Gastrocnemius medialis (tissue), 4 donors: ENCODE results near the gene PACSIN2. TPM values are rescaled to one million over a fixed set of nuclear protein-coding genes. Genes with fewer than 3 reads are reported as not detected.

Experiments used
- ATAC-seq, 2 donors: fragments of 150-250 bp; one replicate each; pipeline ENCODE4 v1.9.1; 2016
- DNase-seq, 2 donors: peaks; one replicate each; pipeline ENCODE4 v3.0.0-alpha.2; 2019
- H3K27ac ChIP-seq, 4 donors: fragments of 200-600 bp; sonication (generic); 1 replicate in 1 of 4; 2 replicates in 3 of 4; pipeline ENCODE4 v1.5.1; 2016 to 2018; ENCODE audit warnings: mild to moderate bottlenecking in 2 of 4, moderate library complexity in 1 of 4
- H3K27me3 ChIP-seq, 3 donors: fragments of 200-600 bp; sonication (generic) in 2 of 3; 1 replicate in 1 of 3; 2 replicates in 2 of 3; pipeline versions ENCODE4 v1.5.1 to v1.6.0; 2016 to 2019; ENCODE audit warnings: mild to moderate bottlenecking in 1 of 3, moderate library complexity in 1 of 3
- H3K36me3 ChIP-seq, 2 donors: fragments of 200-600 bp; sonication (generic) in 1 of 2; one replicate each; pipeline ENCODE4 v1.5.1; 2017 to 2018
- H3K4me1 ChIP-seq, 2 donors: fragments of 200-600 bp; sonication (generic) in 1 of 2; one replicate each; pipeline ENCODE4 v1.5.1; 2016 to 2017; ENCODE audit warnings: mild to moderate bottlenecking in 2 of 2
- H3K4me3 ChIP-seq, 4 donors: fragments of 200-600 bp; sonication (generic) in 3 of 4; 1 replicate in 1 of 4; 2 replicates in 3 of 4; pipeline ENCODE4 v1.5.1; 2016 to 2019; ENCODE audit warnings: mild to moderate bottlenecking in 2 of 4
- H3K9me3 ChIP-seq, 3 donors: fragments of 200-600 bp; sonication (generic) in 2 of 3; 1 replicate in 1 of 3; 2 replicates in 2 of 3; pipeline ENCODE4 v1.5.1; 2016 to 2019
- POLR2A ChIP-seq, 2 donors: fragments of 450-650 bp; IDR thresholded peaks; one replicate each; pipeline ENCODE4 v1.6.1; 2017; ENCODE audit warnings: antibody characterized with exemption in 2 of 2, mild to moderate bottlenecking in 2 of 2, moderate library complexity in 2 of 2
- in situ Hi-C, 4 donors: fragments of 200-750 bp; cut with MboI; loops; one replicate each; pipeline versions ENCODE4 v1.15.0 to v1.8.0; 2017; ENCODE audit warnings: low sequenced_read_pairs in 4 of 4
- intact Hi-C: fragments of 100-400 bp; cut with DNase I; formaldehyde crosslinking; loops from one replicate; pipeline ENCODE4 v1.15.1; 2023; ENCODE audit warnings: low total_unique reads
- total RNA-seq, 4 donors: library from RNA; depleted of rRNA; stranded (reverse); fragments of >200 nt; gene quantifications; one replicate each; pipeline versions ENCODE4 v1.1.0 to v1.2.3, GENCODE V29; 2016
- TF ChIP-seq, protein P1 (sequence below), 5 experiments: fragments of 450-650 bp in 3 of 5; fragments of 200-600 bp in 2 of 5; sonication (generic) in 2 of 5; IDR thresholded peaks in 4 of 5; conservative IDR thresholded peaks in 1 of 5; 1 replicate in 4 of 5; 2 replicates in 1 of 5; pipeline ENCODE4 v1.5.1; 2016 to 2019; ENCODE audit warnings: antibody characterized with exemption in 5 of 5, mild to moderate bottlenecking in 3 of 5, moderate library complexity in 3 of 5

The PACSIN2 gene
- total RNA-seq, 4 donors from 2014 or later, result 37.3 to 45.9 (median 39.8) TPM

DNA sequence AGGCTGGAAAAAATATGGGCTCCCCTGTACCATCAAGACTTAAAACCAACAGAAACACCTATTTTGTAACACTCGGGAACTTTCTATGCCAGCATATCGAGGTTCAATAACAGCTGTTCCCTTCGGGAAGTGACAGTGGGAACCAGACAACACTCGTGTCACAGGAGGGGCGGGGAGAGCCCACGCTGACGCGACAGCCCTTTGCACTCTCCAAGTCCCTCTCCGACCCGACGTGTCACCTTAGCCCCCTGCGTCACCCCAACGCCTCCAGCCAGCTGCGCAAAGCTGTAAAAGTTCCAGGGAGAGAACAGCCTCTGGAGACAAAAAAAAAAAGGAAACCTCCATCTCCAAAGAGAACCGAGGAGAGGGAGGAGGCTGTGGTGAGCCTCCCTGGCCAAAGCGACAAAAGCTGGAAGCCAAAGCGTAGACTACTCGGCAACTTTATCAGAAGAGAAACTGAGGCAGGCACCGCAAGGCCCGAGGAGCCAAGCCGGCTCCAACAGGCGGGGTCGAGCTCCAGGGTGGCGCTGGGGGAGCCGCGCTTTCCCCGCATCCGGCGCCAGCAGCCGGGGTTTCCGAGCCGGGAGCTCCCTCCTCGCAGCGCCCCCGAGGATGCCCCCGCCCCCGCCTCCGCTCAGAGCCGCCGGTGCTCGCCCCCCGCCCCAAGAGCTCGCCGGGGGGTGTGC is 158.6 kb downstream of the PACSIN2 start:
- H3K4me3 ChIP-seq, result peak overlapping the region; percentile 75 to 90 (median 84)
- peak; percentile 4 to 21 for TF ChIP-seq POLR2A (IDR thresholded peaks at IDR 0.05)
- TF ChIP-seq, protein P1, sequence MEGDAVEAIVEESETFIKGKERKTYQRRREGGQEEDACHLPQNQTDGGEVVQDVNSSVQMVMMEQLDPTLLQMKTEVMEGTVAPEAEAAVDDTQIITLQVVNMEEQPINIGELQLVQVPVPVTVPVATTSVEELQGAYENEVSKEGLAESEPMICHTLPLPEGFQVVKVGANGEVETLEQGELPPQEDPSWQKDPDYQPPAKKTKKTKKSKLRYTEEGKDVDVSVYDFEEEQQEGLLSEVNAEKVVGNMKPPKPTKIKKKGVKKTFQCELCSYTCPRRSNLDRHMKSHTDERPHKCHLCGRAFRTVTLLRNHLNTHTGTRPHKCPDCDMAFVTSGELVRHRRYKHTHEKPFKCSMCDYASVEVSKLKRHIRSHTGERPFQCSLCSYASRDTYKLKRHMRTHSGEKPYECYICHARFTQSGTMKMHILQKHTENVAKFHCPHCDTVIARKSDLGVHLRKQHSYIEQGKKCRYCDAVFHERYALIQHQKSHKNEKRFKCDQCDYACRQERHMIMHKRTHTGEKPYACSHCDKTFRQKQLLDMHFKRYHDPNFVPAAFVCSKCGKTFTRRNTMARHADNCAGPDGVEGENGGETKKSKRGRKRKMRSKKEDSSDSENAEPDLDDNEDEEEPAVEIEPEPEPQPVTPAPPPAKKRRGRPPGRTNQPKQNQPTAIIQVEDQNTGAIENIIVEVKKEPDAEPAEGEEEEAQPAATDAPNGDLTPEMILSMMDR (IDR thresholded peaks at IDR 0.05 in 4 of 5, conservative IDR thresholded peaks at IDR 0.05 in 1 of 5), result no peak
- in situ Hi-C loops, result loop anchor here in 2 of 4 donors (25.0 kb wide), 2 partner anchors 106 to 181 kb away; no protein-coding TSS in a partner anchor

DNA sequence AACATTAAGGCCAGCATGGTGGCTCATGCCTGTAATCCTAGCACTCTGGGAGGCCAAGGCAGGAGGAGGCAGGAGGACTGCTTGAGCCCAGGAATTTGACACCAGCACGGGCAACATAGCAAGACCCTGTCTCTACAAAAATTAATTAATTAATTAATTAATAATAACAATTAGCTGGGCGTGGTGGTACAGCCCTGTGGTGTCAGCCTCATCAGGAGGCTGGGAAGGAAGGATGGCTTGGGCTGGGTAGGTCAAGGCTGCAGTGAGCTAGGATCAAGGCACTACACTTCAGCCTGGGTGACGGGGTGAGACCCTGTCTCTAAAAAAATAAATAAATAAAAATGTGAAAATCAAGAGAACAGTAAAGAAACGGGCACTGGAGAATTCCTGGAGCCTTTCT is 159.2 kb downstream of the PACSIN2 start:
- in situ Hi-C loops (loop anchor here in 2 of 4 donors (25.0 kb wide), 2 partner anchors 107 to 182 kb away; no protein-coding TSS in a partner anchor), intact Hi-C loops (loop anchor here (2.0 to 5.0 kb wide), 6 partner anchors 63 to 241 kb away; partner anchors contain the start of genes CYB5R3, PACSIN2 and POLDIP3)
- TF ChIP-seq, protein P1 (IDR thresholded peaks at IDR 0.05 in 4 of 5, conservative IDR thresholded peaks at IDR 0.05 in 1 of 5), result no peak
- TF ChIP-seq POLR2A (IDR thresholded peaks at IDR 0.05), result no peak
- Histone ChIP-seq H3K4me3 (peak overlapping the region; percentile 75 to 90 (median 84)), H3K27me3 (no peaks in the 10 kb centered on the region), H3K36me3 (no peaks in the 10 kb centered on the region), H3K9me3 (no peaks in the 10 kb centered on the region), H3K4me1 (peaks cover 28 to 30% of the 10 kb centered on the region in 2 donors), H3K27ac (peak overlapping the region; percentile 93 to 99 (median 96))
- DNase-seq (no peak), ATAC-seq (no peak)

More for the DNA sequence above, 158.6 kb downstream of the PACSIN2 start:
- DNase-seq, result peak in 1 of 2 donors; percentile 68
- Histone ChIP-seq H3K4me1 (peaks cover 32 to 34% of the 10 kb centered on the region in 2 donors), H3K27ac (peak overlapping the region; percentile 93 to 99 (median 96)), H3K9me3 (no peaks in the 10 kb centered on the region), H3K27me3 (no peaks in the 10 kb centered on the region), H3K36me3 (no peaks in the 10 kb centered on the region)
- peak; percentile 31 to 36 for ATAC-seq
- intact Hi-C loops, result loop anchor here (2.0 to 5.0 kb wide), 6 partner anchors 64 to 242 kb away; partner anchors contain the start of genes CYB5R3, PACSIN2 and POLDIP3

- in situ Hi-C loops (loop anchor here in 2 of 4 donors (25.0 kb wide), 2 partner anchors 107 to 182 kb away; no protein-coding TSS in a partner anchor), intact Hi-C loops (loop anchor here (5.0 kb wide), 3 partner anchors 63 to 208 kb away; partner anchors contain the start of gene CYB5R3)
- ATAC-seq (no peak), DNase-seq (no peak)
- no peaks in the 10 kb centered on the region for H3K36me3 ChIP-seq
- TF ChIP-seq, protein P1 (IDR thresholded peaks at IDR 0.05 in 4 of 5, conservative IDR thresholded peaks at IDR 0.05 in 1 of 5), result no peak
- TF ChIP-seq POLR2A (IDR thresholded peaks at IDR 0.05), result no peak
- H3K4me3 ChIP-seq, result peak overlapping the region in 1 of 4 donors; percentile 85
- no peaks in the 10 kb centered on the region for H3K27me3 ChIP-seq
- peaks cover 23 to 26% of the 10 kb centered on the region in 2 donors for H3K4me1 ChIP-seq
- H3K9me3 ChIP-seq, result no peaks in the 10 kb centered on the region
- peak overlapping the region in 3 of 4 donors; percentile 93 to 97 (median 96) for H3K27ac ChIP-seq
Observed at GRCh38 chr22:42855211-42855610, 159.7 kb downstream of the PACSIN2 start.

GRCh38 chr22:42848941-42849550 is 165.9 kb downstream of the PACSIN2 start:
- no peak overlapping the region for H3K4me3 ChIP-seq
- in situ Hi-C loops, result no loop called here
- no peaks in the 10 kb centered on the region for H3K9me3 ChIP-seq
- no peak overlapping the region for H3K27ac ChIP-seq
- peaks cover 0 to 30% of the 10 kb centered on the region in 2 donors for H3K36me3 ChIP-seq
- TF ChIP-seq, protein P1 (IDR thresholded peaks at IDR 0.05 in 4 of 5, conservative IDR thresholded peaks at IDR 0.05 in 1 of 5), result no peak
- no peak for TF ChIP-seq POLR2A (IDR thresholded peaks at IDR 0.05)
- DNase-seq (no peak), ATAC-seq (peak in 1 of 2 donors; percentile 37)
- intact Hi-C loops, result no loop called here
- H3K27me3 ChIP-seq, result no peaks in the 10 kb centered on the region
- peaks cover 0 to 9% of the 10 kb centered on the region in 2 donors for H3K4me1 ChIP-seq
